Vagina (tissue), 2 donors: ENCODE data around the gene SLIT2. TPM values are rescaled to one million over a fixed set of nuclear protein-coding genes. Genes with fewer than 3 reads are reported as not detected.

Source experiments
- DNase-seq, 2 donors: peaks; one replicate each; pipeline ENCODE4 v3.0.0-alpha.2; 2017; ENCODE audit errors: extremely low spot score in 2 of 2
- H3K27ac ChIP-seq: fragments of 200-600 bp; sonication (generic); one replicate; pipeline ENCODE4 v1.5.1; 2019
- H3K27me3 ChIP-seq: fragments of 200-600 bp; sonication (generic); one replicate; pipeline ENCODE4 v1.5.1; 2019
- H3K36me3 ChIP-seq, 2 donors: fragments of 200-600 bp; sonication (generic); one replicate each; pipeline ENCODE4 v1.5.1; 2017 to 2019
- H3K4me1 ChIP-seq: fragments of 200-600 bp; sonication (generic); one replicate; pipeline ENCODE4 v1.5.1; 2019
- H3K4me3 ChIP-seq, 2 donors: fragments of 200-600 bp; sonication (generic); 1 replicate in 1 of 2; 2 replicates in 1 of 2; pipeline ENCODE4 v1.5.1; 2016 to 2019
- H3K9me3 ChIP-seq: fragments of 200-600 bp; sonication (generic); one replicate; pipeline ENCODE4 v1.5.1; 2019
- CTCF ChIP-seq, 3 experiments: fragments of 450-650 bp in 2 of 3; fragments of 200-600 bp in 1 of 3; sonication (generic) in 1 of 3; IDR thresholded peaks; one replicate each; pipeline ENCODE4 v1.5.1; 2017 to 2019; ENCODE audit warnings: antibody characterized with exemption in 3 of 3, mild to moderate bottlenecking in 2 of 3, moderate library complexity in 2 of 3
- POLR2A ChIP-seq, 2 donors: fragments of 450-650 bp; IDR thresholded peaks; one replicate each; pipeline ENCODE4 v1.6.1; 2017; ENCODE audit warnings: antibody characterized with exemption in 2 of 2, mild to moderate bottlenecking in 2 of 2, moderate library complexity in 2 of 2
- POLR2AphosphoS5 ChIP-seq, 2 donors: sonication (generic); formaldehyde crosslinking; IDR thresholded peaks; one replicate each; pipeline ENCODE4 v1.9.0; 2017; ENCODE audit warnings: antibody characterized with exemption in 2 of 2, mild to moderate bottlenecking in 2 of 2, low read depth in 1 of 2; ENCODE audit not compliant: insufficient read depth in 1 of 2
- intact Hi-C: fragments of 100-400 bp; cut with DNase I; formaldehyde crosslinking; loops from one replicate; pipeline ENCODE4 v1.15.1; 2023
- total RNA-seq: library from RNA; depleted of rRNA; stranded (reverse); fragments of >200 nt; gene quantifications from one replicate; pipeline ENCODE4 v1.2.3, GENCODE V29; 2016

SLIT2 gene
- total RNA-seq, 1 donor from 2014 or later = 29.2 TPM

DNA sequence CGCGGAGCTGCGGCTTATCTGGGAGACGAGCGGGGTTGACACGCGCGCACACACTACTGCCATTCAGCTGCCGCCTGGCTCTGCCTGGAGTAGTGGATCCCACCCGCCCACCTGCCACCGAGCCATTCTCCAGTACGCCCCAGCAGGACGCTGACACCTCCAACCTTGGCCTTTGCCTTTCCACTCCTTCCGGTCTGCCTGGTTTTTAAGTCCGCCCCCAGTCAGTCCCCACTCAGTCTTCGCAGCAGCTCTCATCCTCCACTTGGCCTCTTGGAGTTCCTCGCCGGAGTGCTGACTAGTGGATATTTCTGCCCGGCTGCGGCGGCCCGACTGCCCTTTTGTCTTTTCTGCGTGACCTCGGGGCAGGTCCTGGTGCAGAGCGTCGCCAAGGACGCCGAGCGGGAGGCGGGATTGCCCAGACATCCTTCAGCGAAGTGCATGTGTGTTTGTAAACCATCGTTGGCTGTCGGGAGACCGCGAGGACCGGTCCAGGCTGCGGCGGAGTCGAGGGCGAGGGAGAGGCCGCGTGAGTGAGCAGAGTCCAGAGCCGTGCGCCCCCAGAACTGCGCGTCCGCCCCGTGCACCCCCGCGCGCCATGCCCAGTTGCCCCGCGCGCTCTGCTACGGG lies 1.1 kb downstream of the SLIT2 start:
- peaks cover 15% of the 10 kb centered on the region for H3K4me1 ChIP-seq
- peak overlapping the region; percentile 59 to 62 for H3K4me3 ChIP-seq
- TF ChIP-seq POLR2AphosphoS5 (IDR thresholded peaks at IDR 0.05; ENCODE audit: insufficient read depth in 1 of 2, low read depth in 1 of 2) = peak in 1 of 2 donors; percentile 30
- TF ChIP-seq CTCF (IDR thresholded peaks at IDR 0.05) = no peak
- TF ChIP-seq POLR2A (IDR thresholded peaks at IDR 0.05) = no peak
- peak overlapping the region; percentile 49 for H3K27ac ChIP-seq
- DNase-seq = peak in 1 of 2 donors; percentile 87
- intact Hi-C loops = no loop called here
- H3K36me3 ChIP-seq = no peaks in the 10 kb centered on the region
- no peaks in the 10 kb centered on the region for H3K9me3 ChIP-seq
- no peaks in the 10 kb centered on the region for H3K27me3 ChIP-seq

- Histone ChIP-seq H3K4me3 (peak overlapping the region; percentile 59 to 62), H3K4me1 (peaks cover 15% of the 10 kb centered on the region), H3K27ac (peak overlapping the region; percentile 49), H3K36me3 (no peaks in the 10 kb centered on the region), H3K27me3 (no peaks in the 10 kb centered on the region), H3K9me3 (no peaks in the 10 kb centered on the region)
- intact Hi-C loops = no loop called here
- no peak for DNase-seq
- TF ChIP-seq POLR2A (IDR thresholded peaks at IDR 0.05) (no peak), POLR2AphosphoS5 (IDR thresholded peaks at IDR 0.05; ENCODE audit: insufficient read depth in 1 of 2, low read depth in 1 of 2) (no peak), CTCF (IDR thresholded peaks at IDR 0.05) (no peak)
These were observed 1.6 kb downstream of the SLIT2 start for GRCh38 chr4:20253283-20253734.

- Histone ChIP-seq H3K36me3 (no peaks in the 10 kb centered on the region), H3K4me3 (peak overlapping the region; percentile 59 to 62), H3K27me3 (no peaks in the 10 kb centered on the region), H3K27ac (peak overlapping the region; percentile 49), H3K4me1 (peaks cover 15% of the 10 kb centered on the region), H3K9me3 (no peaks in the 10 kb centered on the region)
- no peak for TF ChIP-seq CTCF (IDR thresholded peaks at IDR 0.05)
- no peak for TF ChIP-seq POLR2AphosphoS5 (IDR thresholded peaks at IDR 0.05; ENCODE audit: insufficient read depth in 1 of 2, low read depth in 1 of 2)
- TF ChIP-seq POLR2A (IDR thresholded peaks at IDR 0.05) = no peak
- intact Hi-C loops = no loop called here
- no peak for DNase-seq
These were observed 2.2 kb downstream of the SLIT2 start for GRCh38 chr4:20253735-20254409.

DNA sequence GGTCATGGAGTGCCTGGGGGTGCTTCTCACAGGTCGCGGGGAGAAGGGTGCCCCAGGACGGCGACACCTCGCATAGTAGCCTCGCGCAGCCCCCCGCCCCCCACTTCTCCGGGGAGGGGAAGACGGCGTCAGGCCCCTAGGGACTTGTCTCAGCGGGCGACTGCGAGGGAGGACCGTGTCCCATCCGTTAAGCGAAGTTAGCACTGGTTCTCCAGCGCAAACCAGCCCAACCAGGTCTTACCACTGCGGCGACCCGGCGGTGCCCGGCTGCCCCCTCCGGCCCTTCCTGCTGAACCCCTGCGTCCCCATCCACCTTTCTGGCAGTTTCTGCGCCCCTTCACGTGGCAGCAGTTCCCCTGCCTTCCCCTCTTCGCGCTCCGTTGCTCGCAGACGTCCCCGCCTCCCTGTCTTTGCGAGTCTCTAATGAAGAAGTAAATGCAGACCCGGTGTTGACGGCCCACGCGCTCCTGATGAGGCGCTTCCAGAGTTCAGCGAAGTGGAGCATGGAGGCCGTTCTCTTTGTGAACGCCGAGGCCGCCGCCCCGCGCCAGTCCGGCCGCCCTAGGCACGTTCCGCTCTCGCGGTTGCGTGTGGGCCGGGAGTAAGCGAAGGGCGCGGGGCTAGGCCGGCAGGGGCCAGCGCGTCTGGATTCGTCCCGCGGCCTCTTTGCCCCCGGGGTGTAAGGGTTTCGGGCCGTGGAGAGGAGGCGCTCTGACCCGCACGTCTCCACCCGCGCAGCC lies 3.0 kb downstream of the SLIT2 start:
- intact Hi-C loops = no loop called here
- peak overlapping the region; percentile 49 for H3K27ac ChIP-seq
- no peaks in the 10 kb centered on the region for H3K36me3 ChIP-seq
- peak in 1 of 2 donors; percentile 33 for TF ChIP-seq POLR2AphosphoS5 (IDR thresholded peaks at IDR 0.05; ENCODE audit: insufficient read depth in 1 of 2, low read depth in 1 of 2)
- TF ChIP-seq CTCF (IDR thresholded peaks at IDR 0.05) = no peak
- H3K9me3 ChIP-seq = no peaks in the 10 kb centered on the region
- H3K4me1 ChIP-seq = peaks cover 15% of the 10 kb centered on the region
- DNase-seq = no peak
- H3K4me3 ChIP-seq = peak overlapping the region; percentile 59 to 62
- H3K27me3 ChIP-seq = no peaks in the 10 kb centered on the region
